ENCODE measurements around the gene B3GNT2.
"Not testable (repeated sequence)": the region's sequence is repeated elsewhere in the genome, so short reads cannot be mapped to it uniquely, and the experiment has no call there.

Gene B3GNT2

GRCh38 chr2:62248226-62248625 lies 52.3 kb downstream of the B3GNT2 start:
- DNase-seq = no peak

GRCh38 chr2:62250239-62250638 lies 54.3 kb downstream of the B3GNT2 start:
- no peak for DNase-seq

GRCh38 chr2:62254424-62255266 lies 58.7 kb downstream of the B3GNT2 start:
- DNase-seq = no peak

GRCh38 chr2:62257466-62257865 lies 61.6 kb downstream of the B3GNT2 start:
- no peak for DNase-seq

- no peak for DNase-seq
Observed at GRCh38 chr2:62263076-62263715, 67.3 kb downstream of the B3GNT2 start.

GRCh38 chr2:62264186-62264585 lies 68.3 kb downstream of the B3GNT2 start:
- DNase-seq = no peak

- DNase-seq = no peak
Observed at GRCh38 chr2:62265106-62265505, 69.2 kb downstream of the B3GNT2 start.

- no peak for DNase-seq
Observed at GRCh38 chr2:62266433-62267038, 70.6 kb downstream of the B3GNT2 start.

GRCh38 chr2:62267696-62268095 lies 71.8 kb downstream of the B3GNT2 start:
- no peak for DNase-seq

GRCh38 chr2:62268681-62269188 lies 72.8 kb downstream of the B3GNT2 start:
- DNase-seq = not testable (repeated sequence)

GRCh38 chr2:62270728-62271127 lies 74.8 kb downstream of the B3GNT2 start:
- no peak for DNase-seq
